HG03060 (cell line): Measurements from ENCODE around the gene MLST8.

ENCODE experiments used
- ATAC-seq: cut with Tn5 transposase; IDR thresholded peaks from one replicate; pipeline ENCODE4 v1.9.1; 2021; ENCODE audit warnings: low read depth, moderate number of reproducible peaks; ENCODE audit not compliant: unreplicated experiment

The MLST8 gene

DNA sequence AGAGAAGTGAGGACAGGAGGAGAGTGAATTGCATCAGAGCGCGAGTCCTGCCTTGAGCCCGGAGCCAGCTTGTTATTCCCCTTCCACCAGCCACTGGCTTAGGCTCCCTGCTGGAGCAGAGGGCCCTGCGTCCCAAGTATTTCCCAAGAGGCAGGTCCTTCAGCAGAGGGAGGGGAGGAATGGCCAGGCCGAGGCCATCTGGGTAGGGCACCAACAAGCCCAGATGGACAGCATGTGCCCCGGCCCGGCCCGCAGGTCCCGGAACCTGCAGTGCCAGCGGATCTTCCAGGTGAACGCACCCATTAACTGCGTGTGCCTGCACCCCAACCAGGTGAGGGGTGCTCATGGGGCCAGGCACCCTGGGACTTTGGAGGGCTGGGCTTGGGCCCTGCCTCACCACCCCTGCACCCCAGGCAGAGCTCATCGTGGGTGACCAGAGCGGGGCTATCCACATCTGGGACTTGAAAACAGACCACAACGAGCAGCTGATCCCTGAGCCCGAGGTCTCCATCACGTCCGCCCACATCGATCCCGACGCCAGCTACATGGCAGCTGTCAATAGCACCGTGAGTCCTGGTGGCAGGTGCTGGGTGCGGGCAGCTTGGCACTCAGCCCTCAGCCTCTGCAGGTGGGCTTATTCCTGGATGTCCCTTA lies 1.7 kb downstream of the MLST8 start:
- no peak for ATAC-seq

DNA sequence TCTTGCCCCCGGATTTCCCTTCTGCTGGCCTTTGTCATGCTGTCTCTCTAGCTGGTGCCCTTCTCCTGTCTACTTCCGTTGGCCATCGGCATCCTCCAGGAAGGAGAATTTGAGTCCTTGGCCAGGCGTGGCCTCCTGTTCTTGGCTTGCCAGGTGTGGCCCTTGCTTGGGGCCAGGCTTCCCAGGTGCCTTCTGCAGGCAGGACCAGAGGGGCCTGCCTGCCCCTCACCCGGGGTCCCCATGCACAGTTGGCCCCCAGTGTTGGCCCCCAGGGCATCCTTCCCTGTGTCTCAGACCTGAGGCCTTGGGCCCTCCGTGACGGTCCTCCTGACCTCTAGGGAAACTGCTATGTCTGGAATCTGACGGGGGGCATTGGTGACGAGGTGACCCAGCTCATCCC lies 2.6 kb downstream of the MLST8 start:
- no peak for ATAC-seq

DNA sequence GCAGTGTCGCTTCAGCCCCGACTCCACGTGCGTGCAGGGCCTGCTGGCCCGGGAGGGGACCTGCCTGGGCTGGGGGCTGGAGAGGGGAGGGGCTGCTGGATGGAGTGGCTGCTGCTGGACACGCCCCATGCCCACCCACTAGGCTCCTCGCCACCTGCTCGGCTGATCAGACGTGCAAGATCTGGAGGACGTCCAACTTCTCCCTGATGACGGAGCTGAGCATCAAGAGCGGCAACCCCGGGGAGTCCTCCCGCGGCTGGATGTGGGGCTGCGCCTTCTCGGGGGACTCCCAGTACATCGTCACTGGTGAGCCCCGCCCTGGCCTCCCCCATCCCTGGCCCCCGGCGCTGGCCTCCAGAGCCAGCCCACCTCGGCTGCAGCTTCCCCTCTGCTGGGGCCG lies 3.1 kb downstream of the MLST8 start:
- ATAC-seq: no peak

DNA sequence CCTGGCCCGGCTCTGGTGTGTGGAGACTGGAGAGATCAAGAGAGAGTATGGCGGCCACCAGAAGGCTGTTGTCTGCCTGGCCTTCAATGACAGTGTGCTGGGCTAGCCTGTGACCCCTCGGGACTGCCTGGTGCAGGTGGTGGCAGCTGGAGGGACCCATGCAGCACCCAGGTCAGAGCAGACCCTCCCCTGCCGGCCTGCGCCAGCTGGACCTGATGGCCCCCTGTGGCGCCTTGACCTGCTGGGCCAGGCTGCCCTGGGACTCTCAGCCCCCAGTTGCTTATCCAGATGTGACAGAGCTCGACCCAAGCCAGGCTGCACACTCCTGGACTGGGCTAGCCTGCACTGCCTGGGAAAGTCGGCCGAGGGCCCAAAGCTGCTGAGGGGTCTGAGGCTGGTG lies 3.5 kb downstream of the MLST8 start:
- no peak for ATAC-seq

DNA sequence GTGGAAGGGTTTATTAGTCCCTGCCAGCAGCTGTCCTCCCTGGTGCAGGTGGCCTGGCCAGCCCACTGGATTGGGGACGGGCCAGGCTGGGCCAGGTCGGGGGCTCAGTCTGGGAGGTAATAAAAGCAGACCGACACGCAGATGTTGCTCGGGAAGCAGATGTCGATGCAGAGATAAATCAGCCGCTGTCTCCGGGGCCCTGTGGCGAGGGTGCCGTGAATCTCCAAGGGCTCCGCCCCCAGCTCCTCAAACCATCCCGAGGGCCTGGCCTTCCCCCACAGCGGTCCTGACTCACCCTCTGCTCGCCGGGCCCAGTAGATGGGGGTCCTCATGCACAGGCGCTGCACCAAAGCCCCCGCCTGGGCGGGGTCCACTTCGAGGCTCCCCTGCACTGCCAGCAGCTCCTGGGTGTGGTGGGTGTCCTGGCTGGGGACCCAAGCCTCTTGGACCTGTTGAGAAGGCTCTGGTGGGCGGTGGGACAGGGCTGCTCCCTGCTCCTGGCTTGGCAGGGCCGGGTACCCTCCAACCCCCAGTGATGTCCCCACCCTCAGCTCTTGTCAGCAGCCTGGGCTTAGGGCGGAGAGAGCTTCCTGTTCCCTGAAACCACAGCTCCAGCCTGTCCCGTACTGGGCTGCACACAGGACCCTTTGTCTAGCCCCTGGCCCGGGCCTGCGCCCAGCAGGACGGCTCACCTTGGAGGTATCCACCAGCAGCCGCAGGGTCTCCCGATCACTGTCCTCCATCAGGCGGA lies 4.2 kb downstream of the MLST8 start:
- no peak for ATAC-seq

DNA sequence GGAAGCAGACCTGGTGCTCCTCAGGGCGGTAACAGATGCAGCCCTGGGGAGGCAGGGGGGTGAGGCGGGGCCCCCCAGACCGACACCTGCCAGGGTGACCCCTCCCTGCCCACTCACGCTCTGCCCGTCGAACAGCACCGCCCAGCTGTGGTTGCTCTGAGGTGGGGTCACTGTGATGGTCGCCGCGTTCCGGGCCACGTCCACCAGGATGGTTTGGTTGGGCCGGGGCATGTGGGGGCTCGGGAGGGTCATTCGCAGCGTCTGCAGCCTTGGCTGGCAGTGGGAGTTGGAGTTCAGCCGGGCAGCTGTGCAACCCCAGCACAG lies 4.7 kb downstream of the MLST8 start:
- ATAC-seq: no peak

DNA sequence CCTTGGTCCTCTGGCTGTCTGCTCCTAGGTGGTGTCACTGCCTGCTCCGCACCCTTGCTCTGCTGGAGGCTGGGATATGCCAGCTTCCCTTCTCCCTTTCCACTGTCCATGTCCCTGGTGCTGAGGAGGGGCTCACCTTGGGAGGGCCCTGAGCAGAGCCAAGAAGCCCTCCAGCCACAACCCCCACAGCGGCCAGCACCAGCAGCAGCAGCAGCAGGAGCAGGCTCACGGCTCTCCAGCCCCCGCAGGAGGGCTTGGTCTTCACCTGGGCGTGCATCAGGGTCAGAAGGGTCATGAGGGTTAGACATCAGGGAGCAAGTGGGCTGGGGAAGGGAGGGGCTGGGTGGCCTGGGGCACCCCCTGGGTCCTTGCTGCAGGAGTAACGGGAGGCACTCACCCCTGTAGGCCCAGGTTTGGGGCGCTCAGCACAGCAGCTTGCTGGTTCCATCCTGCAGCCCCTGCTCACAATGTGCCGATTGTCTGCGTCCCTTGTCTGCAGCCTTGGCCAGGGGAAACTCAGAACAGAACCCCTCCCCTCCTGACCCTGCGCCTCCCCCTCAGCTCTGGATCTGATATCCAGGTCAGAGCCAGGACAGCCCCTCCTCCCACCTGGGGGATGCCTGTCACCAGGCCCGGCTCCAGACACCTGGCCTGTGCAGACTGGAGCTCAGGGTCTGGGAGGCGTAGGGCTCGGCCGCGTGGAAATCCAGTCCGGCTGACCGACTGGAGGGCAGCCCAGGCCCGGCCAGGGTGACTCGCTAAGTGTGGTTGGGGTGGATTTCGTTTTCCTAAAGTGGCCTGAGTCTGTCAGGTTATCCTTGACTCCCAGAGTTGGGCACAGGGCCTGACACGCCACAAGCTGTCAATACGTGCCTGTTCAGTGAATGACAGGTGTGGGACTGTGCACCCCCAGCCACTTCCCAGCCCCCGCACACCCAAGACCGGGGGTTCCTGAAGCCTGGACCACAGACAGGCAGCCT lies 5.4 kb downstream of the MLST8 start, which contains the start of gene BRICD5:
Gene BRICD5 (minus strand): TSS at position 478 of the 980 bp plus-strand sequence. CDS start 30 bp downstream, at position 448.
- ATAC-seq: no peak

DNA sequence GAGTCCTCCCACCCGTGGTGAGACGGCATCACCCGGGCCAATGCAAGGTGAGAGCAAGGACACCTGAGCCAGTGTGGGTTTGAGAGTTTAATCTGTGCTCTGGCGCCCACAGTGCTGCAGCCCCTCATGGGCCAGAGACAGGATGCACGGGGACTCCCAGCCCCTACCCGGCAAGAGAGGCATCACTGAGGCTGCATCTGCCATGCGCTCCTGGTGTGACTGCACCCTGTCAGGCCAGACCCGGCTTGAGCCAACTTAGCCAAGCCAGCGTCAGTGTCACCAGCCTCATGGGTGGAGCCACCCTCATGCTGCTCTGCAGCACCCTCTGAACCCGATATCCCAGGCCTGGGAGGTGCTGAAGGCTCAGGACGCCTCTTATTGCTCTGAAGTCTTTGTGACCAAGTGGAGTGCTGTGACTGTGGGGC lies 6.7 kb downstream of the MLST8 start:
- ATAC-seq: no peak

DNA sequence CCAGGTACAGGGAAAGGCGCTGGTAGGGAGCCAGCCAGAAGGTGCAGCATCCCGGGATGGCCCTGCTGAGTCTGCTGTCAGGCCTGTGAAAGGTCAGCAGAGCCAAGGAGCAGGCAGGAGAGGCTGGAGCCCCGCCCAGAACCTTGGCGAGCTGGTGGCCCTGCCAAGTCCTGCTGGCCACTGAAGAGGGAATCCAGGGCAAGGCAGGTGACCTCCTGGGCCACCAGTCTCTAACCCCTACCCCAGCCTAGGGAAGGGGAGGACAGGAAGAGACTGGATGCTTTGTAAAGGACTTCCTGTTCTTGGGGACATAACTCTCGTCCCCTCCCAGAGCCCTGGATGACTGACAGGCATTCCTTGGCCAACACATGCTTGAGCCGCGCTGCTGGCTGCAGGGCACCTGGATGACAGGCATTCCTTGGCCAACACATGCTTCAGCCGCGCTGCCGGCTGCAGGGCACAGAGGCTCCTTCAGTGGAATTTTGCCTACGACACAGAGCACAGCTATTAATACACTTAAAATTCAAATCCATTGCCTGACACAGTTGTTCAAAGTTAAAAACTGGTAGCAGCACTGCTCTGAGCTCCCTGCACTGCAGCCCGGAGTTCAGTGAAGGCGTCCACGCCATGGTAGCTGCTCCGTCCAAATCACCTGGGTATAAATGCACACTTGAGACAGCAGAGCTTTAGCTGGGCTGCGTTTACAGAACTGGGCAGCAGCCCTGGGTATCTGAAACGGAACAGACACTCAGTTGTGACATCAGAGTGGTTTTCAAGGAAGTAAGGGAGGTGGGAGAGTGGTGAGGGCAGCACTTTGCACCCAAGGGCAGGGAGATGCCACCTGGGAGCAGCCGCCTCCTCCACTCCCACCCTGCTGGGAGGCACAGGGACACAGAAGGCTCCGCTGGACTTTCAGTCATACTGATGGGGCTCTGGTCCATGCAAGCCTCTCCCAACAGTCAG lies 7.4 kb downstream of the MLST8 start:
- ATAC-seq: no peak

DNA sequence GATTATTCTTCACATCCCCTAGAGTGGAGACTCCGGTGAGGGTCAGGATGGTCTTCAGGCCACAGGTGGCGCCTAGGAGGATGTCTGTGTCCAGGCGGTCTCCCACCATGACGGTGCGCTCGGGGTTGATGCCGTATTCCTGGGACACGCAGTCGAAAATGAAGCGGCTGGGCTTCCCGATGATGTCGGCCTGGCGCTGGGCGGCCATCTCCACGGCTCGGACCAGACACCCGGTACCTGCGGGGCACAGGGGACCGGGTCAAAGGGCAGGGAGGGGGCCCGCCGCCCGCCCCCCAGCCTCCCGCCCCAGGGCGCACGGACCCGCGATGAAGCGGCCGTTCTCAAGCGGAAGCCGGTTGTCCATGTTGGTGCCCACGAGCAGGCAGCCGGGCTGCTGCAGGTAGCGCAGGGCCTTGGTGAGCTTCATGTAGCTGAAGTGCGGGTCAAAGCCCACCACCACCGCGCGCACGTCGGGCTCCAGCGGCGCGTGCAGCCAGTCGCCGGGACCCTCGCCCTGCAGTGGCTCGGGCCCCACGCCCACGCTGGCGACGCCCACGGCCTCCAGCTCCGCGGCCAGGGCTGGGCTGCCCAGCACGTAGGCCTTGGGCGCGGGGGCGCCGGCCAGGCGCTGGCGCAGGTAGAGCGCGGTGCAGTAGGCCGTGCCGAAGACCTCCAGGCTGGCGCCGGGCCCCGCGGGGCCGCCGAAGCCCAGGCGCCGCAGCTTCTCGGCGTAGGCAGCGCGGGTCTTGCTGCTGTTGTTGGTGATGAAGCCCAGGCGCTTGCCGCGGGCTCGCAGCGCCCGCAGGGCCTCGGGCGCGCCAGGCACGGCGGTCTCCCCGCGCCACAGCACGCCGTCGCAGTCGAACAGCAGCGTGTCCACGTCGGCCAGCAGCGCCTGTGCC lies 8.8 kb downstream of the MLST8 start:
- ATAC-seq: no peak

DNA sequence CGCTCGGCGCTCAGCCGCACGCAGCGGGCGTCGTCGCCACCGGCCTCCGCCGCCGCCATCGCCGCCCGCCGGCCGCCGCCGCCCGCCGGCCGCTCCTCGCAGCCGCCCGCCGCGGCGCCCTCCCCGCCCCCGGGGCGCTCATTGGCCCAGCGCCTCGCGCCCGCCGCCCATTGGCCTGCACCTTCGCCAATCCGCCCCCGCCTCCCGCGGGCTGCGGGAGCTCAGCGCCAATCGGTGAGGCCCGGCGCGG lies 9.4 kb downstream of the MLST8 start, which contains the start of gene PGP:
Gene PGP (minus strand): TSS at position 122 of the 250 bp plus-strand sequence. CDS start 63 bp downstream, at position 59.
- no peak for ATAC-seq

DNA sequence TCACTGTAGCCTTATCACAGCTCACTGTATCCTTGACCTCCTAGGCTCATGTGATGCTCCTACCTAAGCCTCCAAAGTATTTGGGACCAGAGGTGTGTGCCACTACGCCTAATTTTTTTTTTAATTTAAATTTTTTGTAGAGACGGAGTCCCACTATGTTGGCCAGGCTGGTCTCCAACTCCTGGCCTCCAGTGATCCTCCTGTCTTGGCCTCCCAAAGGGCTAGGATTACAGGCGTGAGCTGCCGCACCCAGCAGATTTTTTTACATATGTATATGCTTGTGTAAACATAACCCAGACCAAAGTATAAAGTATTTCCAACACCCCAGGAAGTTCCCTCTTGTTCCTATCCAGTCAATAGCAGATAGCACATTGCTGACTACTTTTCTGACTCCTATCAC lies 11.1 kb downstream of the MLST8 start:
- no peak for ATAC-seq

DNA sequence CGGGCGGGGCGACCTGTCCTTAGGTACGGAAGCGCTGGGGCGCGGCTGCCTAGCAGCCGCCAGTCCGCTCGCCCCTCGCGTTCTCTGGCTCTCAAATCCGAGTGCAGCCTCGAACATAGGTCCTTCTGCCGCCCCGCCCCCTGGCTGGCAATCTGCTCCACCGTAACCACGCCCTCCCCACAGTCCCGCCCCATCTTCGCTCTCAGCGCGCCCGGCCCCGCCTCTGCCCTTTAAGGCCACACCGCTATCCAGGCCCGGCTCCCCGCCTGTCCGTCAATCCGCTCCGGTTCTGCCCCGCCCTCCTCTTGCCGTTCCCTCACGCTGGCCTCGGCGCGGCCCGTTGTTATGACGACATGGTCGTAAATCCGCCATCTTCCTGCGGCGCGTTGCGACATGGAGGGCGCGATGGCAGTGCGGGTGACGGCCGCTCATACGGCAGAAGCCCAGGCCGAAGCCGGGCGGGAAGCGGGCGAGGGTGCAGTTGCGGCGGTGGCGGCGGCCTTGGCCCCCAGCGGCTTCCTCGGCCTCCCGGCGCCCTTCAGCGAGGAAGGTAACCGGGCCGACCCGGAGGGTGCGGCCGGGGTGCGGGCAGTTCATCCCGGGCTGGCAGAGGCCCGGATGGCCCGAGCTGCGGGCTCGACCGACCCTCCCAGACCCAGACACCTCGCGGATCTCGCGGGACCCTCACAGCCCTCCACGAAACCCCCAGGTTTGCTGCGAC lies 18.1 kb downstream of the MLST8 start, which contains the start of gene E4F1:
Gene E4F1 (plus strand): TSS at position 371 of the 721 bp plus-strand sequence. CDS start 23 bp downstream, at position 394.
- ATAC-seq: peak; percentile 91

DNA sequence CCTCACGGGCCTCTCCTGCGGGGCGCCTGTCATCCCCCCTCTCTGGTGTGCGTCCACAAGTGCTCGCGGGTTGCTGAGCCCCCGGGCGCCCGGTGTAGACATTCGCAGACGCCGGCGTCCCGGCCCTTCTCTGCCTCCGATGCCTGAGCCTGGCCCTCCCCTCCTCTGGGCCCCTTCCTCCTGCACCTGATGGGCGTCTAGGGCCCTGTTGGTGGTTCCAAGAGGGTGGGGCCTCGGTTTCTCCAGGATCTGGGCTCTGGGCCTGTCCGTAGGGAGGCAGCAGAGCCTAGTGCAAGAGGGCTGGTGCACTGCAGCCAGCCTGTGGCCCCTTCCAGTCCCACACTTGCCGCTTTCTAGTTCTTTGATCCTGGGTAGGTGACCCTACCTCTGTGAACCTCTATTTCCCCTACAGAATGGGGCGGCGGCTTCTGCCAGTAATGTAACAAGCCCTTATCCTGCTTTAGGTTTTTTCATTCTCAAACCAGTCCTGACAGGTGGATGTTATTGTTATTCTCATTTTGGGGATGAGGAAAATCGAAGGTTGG lies 18.8 kb downstream of the MLST8 start:
- no peak for ATAC-seq

DNA sequence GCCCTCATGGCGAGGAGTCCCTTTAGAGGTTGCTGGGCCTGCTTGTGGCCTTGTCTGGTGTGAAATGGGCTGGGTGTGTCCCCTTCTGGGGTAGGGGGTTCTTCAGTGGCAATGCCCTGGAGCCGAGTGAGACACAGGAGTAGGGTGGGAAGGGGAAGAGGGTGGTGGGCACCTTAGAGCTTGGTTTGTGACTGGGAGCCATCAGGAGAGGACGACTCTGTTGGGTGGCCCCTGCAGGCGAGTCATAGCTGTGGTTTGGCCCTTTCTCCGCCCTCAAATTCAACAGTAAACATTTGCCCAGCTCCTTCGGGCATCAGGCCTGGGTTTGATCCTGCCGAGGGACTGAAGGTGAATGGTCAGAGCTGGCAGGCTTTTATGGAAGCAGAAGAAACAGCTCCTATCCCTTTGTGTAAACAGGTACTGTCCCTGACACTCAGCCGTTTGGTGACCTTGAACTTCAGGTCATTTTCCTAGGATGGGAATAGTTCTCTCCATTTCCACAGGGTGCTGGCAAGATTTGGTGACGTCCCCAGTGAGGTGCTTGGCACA lies 21.1 kb downstream of the MLST8 start:
- ATAC-seq: no peak

DNA sequence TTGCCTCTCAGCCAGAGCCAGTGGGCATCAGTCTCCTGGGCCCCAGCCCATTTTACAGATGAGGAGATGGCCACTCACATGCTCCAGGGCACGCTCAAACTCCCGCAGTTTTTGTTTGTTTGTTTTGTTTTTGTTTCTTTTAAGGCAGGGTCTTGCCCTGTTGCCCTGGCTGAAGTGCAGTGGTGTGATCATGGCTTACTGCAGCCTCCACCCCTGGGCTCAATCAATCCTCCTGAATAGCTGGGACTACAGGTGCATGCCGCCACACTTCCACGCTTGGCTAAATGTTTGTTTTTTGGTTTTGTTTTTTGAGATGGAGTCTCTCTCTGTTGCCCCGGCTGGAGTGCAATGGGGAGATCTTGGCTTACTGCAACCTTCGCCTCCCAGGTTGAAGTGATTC lies 21.7 kb downstream of the MLST8 start:
- no peak for ATAC-seq

DNA sequence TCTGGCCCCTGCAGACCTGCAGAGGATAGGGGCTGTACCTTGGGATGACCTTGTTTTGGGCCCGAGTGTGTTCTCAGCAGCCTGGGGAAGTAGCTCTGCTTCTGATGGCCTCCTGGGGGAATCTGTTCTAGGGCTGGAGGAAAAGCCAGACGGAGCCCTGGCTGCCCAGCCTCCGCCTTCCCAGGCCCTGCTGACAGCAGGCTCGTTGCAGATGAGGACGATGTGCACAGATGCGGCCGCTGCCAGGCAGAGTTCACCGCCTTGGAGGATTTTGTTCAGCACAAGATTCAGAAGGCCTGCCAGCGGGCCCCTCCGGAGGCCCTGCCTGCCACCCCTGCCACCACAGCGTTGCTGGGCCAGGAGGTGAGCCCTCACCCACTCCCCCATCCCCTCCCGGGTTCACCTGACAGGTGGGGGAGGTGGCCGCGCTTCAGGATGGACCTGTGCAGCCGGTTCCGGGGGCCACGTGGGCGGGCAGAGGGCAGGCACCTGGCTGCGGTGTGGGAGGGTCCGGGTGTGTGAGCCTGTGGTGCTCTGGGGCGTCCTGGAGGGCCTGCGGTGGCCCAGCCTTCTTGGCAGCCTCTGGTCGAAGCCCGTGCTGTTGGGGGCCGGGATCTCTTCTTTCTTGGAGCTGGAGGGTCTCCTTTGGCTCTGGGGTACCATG lies 23.0 kb downstream of the MLST8 start:
- no peak for ATAC-seq
